CD14-positive monocyte (primary cell): ENCODE results near the gene MET. TPM values are rescaled to one million over a fixed set of nuclear protein-coding genes. Genes with fewer than 3 reads are reported as not detected.

Experiments
- DNase-seq, 3 donors: peaks; one replicate each; pipeline ENCODE4 v3.0.0-alpha.2; 2011 to 2022
- H2AFZ ChIP-seq: 2 replicates; pipeline ENCODE4 v1.6.0; 2012; ENCODE audit warnings: mild to moderate bottlenecking, low read depth, low read length, inconsistent platforms; ENCODE audit not compliant: insufficient read depth, poor library complexity, severe bottlenecking
- H3K27ac ChIP-seq, 2 donors: 1 replicate in 1 of 2; 2 replicates in 1 of 2; pipeline ENCODE4 v1.5.1; 2012 to 2013; ENCODE audit warnings: low read length in 2 of 2, control low read depth in 1 of 2, inconsistent platforms in 1 of 2, low read depth in 1 of 2, mild to moderate bottlenecking in 1 of 2
- H3K27me3 ChIP-seq, 2 donors: one replicate each; pipeline versions ENCODE4 v1.6.0 to v1.6.1; 2011 to 2013; ENCODE audit warnings: low read length in 2 of 2; ENCODE audit not compliant: control insufficient read depth in 2 of 2, insufficient read depth in 2 of 2
- H3K36me3 ChIP-seq, 2 donors: replicated peaks in 1 of 2; 1 replicate in 1 of 2; 2 replicates in 1 of 2; pipeline versions ENCODE4 v1.5.1 to v1.6.1; 2012 to 2013; ENCODE audit warnings: low read length in 2 of 2, control low read depth in 1 of 2, inconsistent platforms in 1 of 2, mild to moderate bottlenecking in 1 of 2; ENCODE audit not compliant: insufficient read depth in 2 of 2, control insufficient read depth in 1 of 2
- H3K4me1 ChIP-seq, 2 donors: 1 replicate in 1 of 2; 2 replicates in 1 of 2; pipeline versions ENCODE4 v1.5.1 to v1.6.1; 2012 to 2013; ENCODE audit warnings: low read length in 2 of 2, control low read depth in 1 of 2, inconsistent platforms in 1 of 2, mild to moderate bottlenecking in 1 of 2, moderate library complexity in 1 of 2; ENCODE audit not compliant: insufficient read depth in 2 of 2, control insufficient read depth in 1 of 2
- H3K4me2 ChIP-seq: replicated peaks from 2 replicates; pipeline ENCODE3; 2012; ENCODE audit warnings: low read length, moderate library complexity, mild to moderate bottlenecking; ENCODE audit not compliant: poor library complexity, severe bottlenecking; ENCODE audit errors: extremely low read depth
- H3K4me3 ChIP-seq, 3 experiments: fragments of 200-600 bp in 1 of 3; sonication (generic) in 1 of 3; replicated peaks in 1 of 3; 1 replicate in 2 of 3; 2 replicates in 1 of 3; pipeline ENCODE4 v1.5.1; 2011 to 2013; ENCODE audit warnings: low read length in 3 of 3, mild to moderate bottlenecking in 3 of 3, control low read depth in 2 of 3, low read depth in 2 of 3, inconsistent platforms in 1 of 3, moderate library complexity in 1 of 3
- H3K79me2 ChIP-seq: 2 replicates; pipeline ENCODE4 v1.6.0; 2012; ENCODE audit warnings: mild to moderate bottlenecking, control low read depth, inconsistent platforms, low read length, moderate library complexity; ENCODE audit not compliant: insufficient read depth
- H3K9ac ChIP-seq: 2 replicates; pipeline ENCODE4 v1.6.0; 2017; ENCODE audit warnings: low read length, mild to moderate bottlenecking; ENCODE audit not compliant: insufficient read depth, poor library complexity, severe bottlenecking
- H3K9me3 ChIP-seq, 2 donors: replicated peaks in 1 of 2; 1 replicate in 1 of 2; 2 replicates in 1 of 2; pipeline versions ENCODE4 v1.5.1 to v1.6.1; 2012 to 2013; ENCODE audit warnings: low read length in 2 of 2, control low read depth in 1 of 2; ENCODE audit not compliant: control insufficient read depth in 1 of 2, insufficient read depth in 1 of 2
- H4K20me1 ChIP-seq: 2 replicates; pipeline ENCODE4 v1.6.0; 2012; ENCODE audit warnings: mild to moderate bottlenecking, low read length, control low read depth, moderate library complexity; ENCODE audit not compliant: insufficient read depth
- H3K27ac Mint-ChIP-seq, 7 donors: one replicate each; pipeline ENCODE4 v1.8.0; 2020; ENCODE audit warnings: mild to moderate bottlenecking in 7 of 7, mixed read lengths in 7 of 7, moderate library complexity in 6 of 7, inconsistent platforms in 2 of 7
- H3K27me3 Mint-ChIP-seq, 3 donors: one replicate each; pipeline ENCODE4 v1.8.0; 2021 to 2022; ENCODE audit warnings: low read depth in 3 of 3, mild to moderate bottlenecking in 3 of 3, mixed read lengths in 3 of 3, moderate library complexity in 3 of 3, inconsistent platforms in 1 of 3
- H3K36me3 Mint-ChIP-seq, 2 donors: one replicate each; pipeline ENCODE4 v1.8.0; 2020; ENCODE audit warnings: mixed read lengths in 2 of 2, inconsistent platforms in 1 of 2, mild to moderate bottlenecking in 1 of 2
- H3K4me1 Mint-ChIP-seq: one replicate; pipeline ENCODE4 v1.8.0; 2020; ENCODE audit warnings: mild to moderate bottlenecking, mixed read lengths
- H3K4me3 Mint-ChIP-seq, 2 donors: one replicate each; pipeline ENCODE4 v1.8.0; 2020; ENCODE audit warnings: mild to moderate bottlenecking in 2 of 2, mixed read lengths in 2 of 2, moderate library complexity in 1 of 2
- H3K9me3 Mint-ChIP-seq, 7 donors: one replicate each; pipeline ENCODE4 v1.8.0; 2020 to 2022; ENCODE audit warnings: mixed read lengths in 7 of 7, mild to moderate bottlenecking in 6 of 7, moderate library complexity in 6 of 7, inconsistent platforms in 2 of 7
- CTCF ChIP-seq: fragments of 200-600 bp; IDR thresholded peaks from one replicate; pipeline ENCODE4 v1.8.0; 2022; ENCODE audit warnings: antibody characterized with exemption, mild to moderate bottlenecking
- WGBS: methylation state at CpG from one replicate; pipeline ENCODE4 v1.1.5; 2013; ENCODE audit warnings: missing lambda C conversion rate; ENCODE audit not compliant: insufficient coverage; 5-methylcytosine and 5-hydroxymethylcytosine counted together
- intact Hi-C, 2 donors: fragments of 100-400 bp; cut with micrococcal nuclease; formaldehyde crosslinking; loops; one replicate each; pipeline versions ENCODE4 v1.15.0 to v1.15.1; 2023
- polyA plus RNA-seq, 3 donors: library from polyadenylated mRNA; depleted of rRNA in 1 of 3; unstranded in 2 of 3; stranded (reverse) in 1 of 3; fragments of 300-500 nt in 2 of 3; fragments of >200 nt in 1 of 3; fragmentation: Illumina TruSeq in 2 of 3; gene quantifications; 1 replicate in 2 of 3; 2 replicates in 1 of 3; pipeline ENCODE4 v1.2.3, GENCODE V29; 2012 to 2021

Gene MET
- polyA plus RNA-seq, 3 donors: not detected

- Histone ChIP-seq H3K4me3 (no peak overlapping the region), H3K9ac (no peak overlapping the region), H3K9me3 (no peaks in the 10 kb centered on the region), H3K27ac (no peak overlapping the region), H3K27me3 (no peaks in the 10 kb centered on the region), H3K4me2 (no peak overlapping the region), H3K79me2 (no peaks in the 10 kb centered on the region), H3K4me1 (peaks cover 4 to 5% of the 10 kb centered on the region in 2 donors), H2AFZ (no peak overlapping the region), H3K36me3 (no peaks in the 10 kb centered on the region), H4K20me1 (no peaks in the 10 kb centered on the region)
- no peak for TF ChIP-seq CTCF
- no peaks in the 10 kb centered on the region for H3K9me3 Mint-ChIP-seq
- no peak for DNase-seq
- no peak overlapping the region for H3K4me3 Mint-ChIP-seq
- no peaks in the 10 kb centered on the region for H3K36me3 Mint-ChIP-seq
- WGBS: no CpG with 5 or more reads among the region's 1 CpG
- no peak overlapping the region for H3K27ac Mint-ChIP-seq
- H3K4me1 Mint-ChIP-seq: peaks cover 13% of the 10 kb centered on the region
- no peaks in the 10 kb centered on the region for H3K27me3 Mint-ChIP-seq
- intact Hi-C loops: no loop called here
Measured at GRCh38 chr7:116697152-116697551, 25.2 kb downstream of the MET start.

- no peak overlapping the region for H3K9ac ChIP-seq
- no CpG with 5 or more reads among the region's 1 CpG for WGBS
- no peaks in the 10 kb centered on the region for H3K9me3 Mint-ChIP-seq
- no peaks in the 10 kb centered on the region for H3K36me3 Mint-ChIP-seq
- no peaks in the 10 kb centered on the region for H3K27me3 ChIP-seq
- no peak overlapping the region for H3K4me3 Mint-ChIP-seq
- peaks cover 7% of the 10 kb centered on the region for H3K4me1 Mint-ChIP-seq
- H3K27ac Mint-ChIP-seq: no peak overlapping the region
- no peaks in the 10 kb centered on the region for H3K79me2 ChIP-seq
- TF ChIP-seq CTCF: no peak
- no peak for DNase-seq
- no peaks in the 10 kb centered on the region for H4K20me1 ChIP-seq
- H3K9me3 ChIP-seq: no peaks in the 10 kb centered on the region
- no peak overlapping the region for H3K27ac ChIP-seq
- no peak overlapping the region for H3K4me3 ChIP-seq
- intact Hi-C loops: no loop called here
- no peak overlapping the region for H2AFZ ChIP-seq
- no peaks in the 10 kb centered on the region for H3K36me3 ChIP-seq
- H3K4me2 ChIP-seq: no peak overlapping the region
- peaks cover 4 to 5% of the 10 kb centered on the region in 2 donors for H3K4me1 ChIP-seq
- no peaks in the 10 kb centered on the region for H3K27me3 Mint-ChIP-seq
Measured at GRCh38 chr7:116697761-116698160, 25.8 kb downstream of the MET start.
